NCI-H1092 (cell line): Measurements from ENCODE around the gene MRPL34.
"Not testable (repeated sequence)": the region's sequence is repeated elsewhere in the genome, so short reads cannot be mapped to it uniquely, and the experiment has no call there.

ENCODE experiments used
- DNase-seq: peaks from one replicate; lab custom pipeline; 2025; lab: John Stamatoyannopoulos, UW

Gene MRPL34

DNA sequence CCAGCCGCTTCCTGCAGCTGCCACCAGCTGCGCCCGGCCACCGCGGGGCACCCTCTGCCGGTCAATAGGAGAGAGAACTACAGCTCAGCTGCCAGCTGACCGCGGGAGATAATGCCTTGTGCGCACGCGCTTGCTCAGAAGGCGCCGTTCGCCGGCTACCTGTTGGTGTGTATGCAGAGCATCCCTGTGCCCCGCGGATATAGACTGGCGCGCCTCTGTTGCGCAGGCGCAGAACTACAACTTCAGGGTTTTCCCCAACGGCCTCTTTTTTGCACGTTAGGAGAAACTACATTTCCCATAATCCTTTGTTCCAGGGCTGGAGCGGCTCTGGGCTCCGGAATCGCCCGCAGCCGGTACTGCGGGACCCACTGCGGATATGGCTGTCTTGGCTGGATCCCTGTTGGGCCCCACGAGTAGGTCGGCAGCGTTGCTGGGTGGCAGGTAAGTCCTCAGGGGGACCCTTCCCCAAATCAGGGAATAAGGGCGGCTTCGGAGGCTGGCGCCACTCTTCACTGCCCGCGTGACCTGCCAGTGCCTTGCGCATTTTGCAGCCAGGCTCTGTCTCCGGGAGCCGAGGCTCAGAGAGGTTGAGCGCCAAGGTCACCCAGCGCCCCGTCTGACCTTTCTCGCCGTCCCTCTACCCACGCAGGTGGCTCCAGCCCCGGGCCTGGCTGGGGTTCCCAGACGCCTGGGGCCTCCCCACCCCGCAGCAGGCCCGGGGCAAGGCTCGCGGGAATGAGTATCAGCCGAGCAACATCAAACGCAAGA, at the start of gene MRPL34:
Gene MRPL34, plus strand, starts transcription at position 356 of the 768 bp plus-strand sequence. Its CDS starts 21 bp downstream, at position 377.
- DNase-seq = peak; percentile 98

- no peak for DNase-seq
Measured at GRCh38 chr19:17256130-17256529, 49.5 kb upstream of the MRPL34 start.

DNA sequence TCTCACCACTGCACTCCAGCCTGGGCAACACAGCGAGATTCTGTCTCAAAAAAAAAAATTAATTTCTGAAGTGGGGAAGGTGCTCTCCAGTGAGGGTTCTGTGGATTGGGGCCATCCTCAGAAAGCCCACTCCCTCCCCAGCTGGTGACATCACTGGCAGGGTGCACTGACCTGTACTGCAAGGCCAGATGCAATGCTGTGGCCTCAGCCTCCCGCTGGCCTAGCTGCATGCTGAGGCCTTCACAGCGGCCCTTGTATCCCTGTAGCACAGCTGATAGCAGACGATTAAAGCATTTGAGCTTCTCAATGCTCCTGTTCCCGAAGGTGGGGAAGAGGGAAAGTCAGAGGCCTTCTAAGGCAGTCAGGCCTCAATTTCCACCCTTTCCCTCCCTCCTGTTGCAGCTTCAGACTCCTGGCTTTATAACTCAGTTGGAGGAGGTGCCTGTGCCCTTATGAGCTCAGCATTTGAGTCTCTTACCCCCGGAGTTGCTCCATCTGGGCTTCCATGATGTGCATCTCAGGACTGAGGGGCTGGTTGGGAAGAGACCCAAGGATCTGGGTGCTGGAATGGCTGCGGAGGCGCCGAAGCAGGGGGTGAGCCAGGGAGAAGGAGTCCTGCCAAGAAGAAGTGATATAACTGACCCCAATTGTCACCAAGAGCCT, 46.4 kb upstream of the MRPL34 start:
- DNase-seq = no peak

DNA sequence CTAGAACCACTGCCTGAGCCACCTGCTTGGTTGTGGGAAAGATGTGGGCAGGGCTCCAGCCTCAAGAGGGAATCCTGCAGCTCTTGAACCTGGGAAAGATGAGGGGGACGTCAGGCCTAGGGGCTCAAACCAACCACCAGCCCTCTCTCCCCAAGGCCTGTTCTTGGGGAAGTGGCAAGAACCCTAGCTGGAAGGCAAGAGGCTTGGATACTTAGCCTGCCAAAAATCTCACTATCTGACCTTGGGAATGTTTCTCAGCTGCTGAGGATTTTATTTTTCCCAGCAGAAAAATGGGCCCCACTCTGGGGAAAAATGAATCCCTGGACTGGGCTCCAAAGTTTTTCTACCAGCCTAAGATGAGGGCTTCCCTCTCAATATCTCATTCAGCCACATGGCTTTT, 45.7 kb upstream of the MRPL34 start:
- DNase-seq = no peak

- DNase-seq = peak; percentile 44
Measured at GRCh38 chr19:17260842-17261325, 44.8 kb upstream of the MRPL34 start.

- no peak for DNase-seq
Measured at GRCh38 chr19:17262557-17262956, 43.1 kb upstream of the MRPL34 start.

- DNase-seq = no peak
Measured at GRCh38 chr19:17263712-17264640, 41.7 kb upstream of the MRPL34 start.

GRCh38 chr19:17264641-17264979, 41.1 kb upstream of the MRPL34 start, which contains the start of gene USHBP1:
TSS of gene USHBP1 (minus strand) at chr19:17264745. CDS start at chr19:17264299, 446 bp downstream.
- DNase-seq = no peak

- no peak for DNase-seq
Measured at GRCh38 chr19:17266026-17266425, 39.6 kb upstream of the MRPL34 start.

GRCh38 chr19:17266589-17266974, 39.1 kb upstream of the MRPL34 start:
- DNase-seq = no peak

DNA sequence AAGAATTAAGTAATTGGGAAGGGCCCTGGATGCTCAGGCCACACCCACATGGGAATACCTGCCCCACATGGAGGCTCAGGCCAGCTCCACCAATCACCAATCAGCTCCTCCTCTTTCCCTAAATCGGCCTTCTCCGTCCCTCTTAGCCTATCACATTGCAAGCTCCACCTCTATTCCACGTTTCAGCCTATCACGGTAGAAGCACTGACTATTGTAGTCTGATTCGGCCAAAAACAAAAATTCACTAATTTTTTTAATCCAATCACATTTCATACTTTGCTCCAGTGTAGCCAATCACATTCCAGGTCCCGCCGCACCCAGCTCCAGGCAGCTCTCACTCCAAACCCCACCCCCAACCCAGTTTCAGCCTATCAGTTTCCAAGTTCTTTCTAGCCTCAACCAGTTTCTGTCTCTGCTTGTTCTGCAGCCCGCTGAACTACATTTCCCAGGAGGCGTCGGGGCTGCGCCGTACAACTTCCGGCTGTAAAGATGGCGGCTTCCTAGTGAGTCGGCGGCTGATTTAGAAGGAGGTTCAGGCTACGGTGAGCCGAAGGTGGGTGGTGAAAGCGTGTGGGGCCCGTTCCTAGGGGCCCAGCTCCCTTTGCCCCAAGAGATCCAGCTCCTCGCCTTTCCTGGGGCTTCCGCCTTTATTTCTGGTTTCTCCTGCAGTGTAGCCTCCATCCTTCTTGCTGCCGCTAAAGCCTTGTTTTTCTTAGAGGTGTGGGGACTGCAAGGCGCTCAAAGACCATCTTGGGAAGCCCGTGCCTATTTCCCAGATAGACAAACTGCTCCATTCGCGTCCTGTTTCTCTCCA, 38.5 kb upstream of the MRPL34 start, which contains the start of gene BABAM1:
Gene BABAM1, plus strand, starts transcription at position 469 of the 814 bp plus-strand sequence. CDS start 1,364 bp downstream, outside the sequence.
- DNase-seq = peak; percentile 95

- no peak for DNase-seq
Measured at GRCh38 chr19:17268754-17269153, 36.9 kb upstream of the MRPL34 start.

GRCh38 chr19:17274892-17275291, 30.8 kb upstream of the MRPL34 start:
- DNase-seq = not testable (repeated sequence)

DNA sequence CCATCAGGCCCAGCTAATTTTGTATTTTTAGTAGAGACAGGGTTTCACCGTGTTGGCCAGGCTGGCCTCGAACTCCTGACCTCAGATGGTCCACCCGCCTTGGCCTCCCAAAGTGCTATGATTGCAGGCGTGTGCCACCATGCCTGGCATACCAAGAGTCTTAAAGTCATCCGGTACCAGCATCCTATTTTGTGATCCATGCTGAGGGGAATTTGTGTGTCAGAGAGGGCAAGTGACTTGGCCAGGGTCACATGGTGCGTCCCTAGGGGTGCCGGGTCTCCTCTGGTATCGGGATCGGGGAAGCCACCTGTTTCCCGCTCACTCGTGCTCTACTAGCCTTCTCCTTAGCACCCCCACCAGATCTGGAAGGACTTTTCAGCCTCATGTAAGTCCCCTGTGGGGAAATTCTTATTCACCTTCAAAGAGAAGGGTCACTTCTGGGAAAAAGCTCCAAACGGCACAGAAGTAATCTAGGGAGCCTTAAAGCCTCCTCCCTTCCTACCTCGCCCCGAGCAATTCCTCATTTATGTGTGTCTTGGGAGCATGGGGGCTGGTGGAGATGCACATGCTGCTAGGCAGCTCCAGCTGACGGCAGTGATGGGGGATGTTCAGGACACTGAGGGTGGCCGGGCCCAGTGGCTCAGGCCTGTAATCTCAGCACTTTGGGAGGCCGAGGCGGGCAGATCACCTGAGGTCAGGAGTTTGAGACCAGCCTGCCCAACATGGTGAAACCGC, 30.1 kb upstream of the MRPL34 start:
- DNase-seq = no peak

DNA sequence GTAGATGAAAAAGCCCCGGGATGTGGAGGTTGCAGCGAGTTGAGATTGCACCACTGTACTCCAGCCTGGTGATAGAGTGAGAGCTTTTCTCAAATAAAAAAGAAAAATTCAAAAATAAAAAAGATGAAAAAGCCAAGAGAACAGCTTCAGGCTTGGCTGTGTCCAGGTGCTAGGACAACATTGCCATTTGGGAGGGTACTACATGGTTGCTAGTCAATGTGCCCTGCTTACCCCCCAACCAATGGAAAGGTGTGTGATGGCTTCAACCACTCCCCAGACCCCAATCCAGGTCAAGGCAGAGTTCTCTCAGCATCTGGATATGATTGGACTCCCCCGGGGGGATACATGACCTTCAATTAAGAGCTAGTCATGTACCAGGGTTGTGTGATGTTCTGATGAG, 26.2 kb upstream of the MRPL34 start:
- no peak for DNase-seq

DNA sequence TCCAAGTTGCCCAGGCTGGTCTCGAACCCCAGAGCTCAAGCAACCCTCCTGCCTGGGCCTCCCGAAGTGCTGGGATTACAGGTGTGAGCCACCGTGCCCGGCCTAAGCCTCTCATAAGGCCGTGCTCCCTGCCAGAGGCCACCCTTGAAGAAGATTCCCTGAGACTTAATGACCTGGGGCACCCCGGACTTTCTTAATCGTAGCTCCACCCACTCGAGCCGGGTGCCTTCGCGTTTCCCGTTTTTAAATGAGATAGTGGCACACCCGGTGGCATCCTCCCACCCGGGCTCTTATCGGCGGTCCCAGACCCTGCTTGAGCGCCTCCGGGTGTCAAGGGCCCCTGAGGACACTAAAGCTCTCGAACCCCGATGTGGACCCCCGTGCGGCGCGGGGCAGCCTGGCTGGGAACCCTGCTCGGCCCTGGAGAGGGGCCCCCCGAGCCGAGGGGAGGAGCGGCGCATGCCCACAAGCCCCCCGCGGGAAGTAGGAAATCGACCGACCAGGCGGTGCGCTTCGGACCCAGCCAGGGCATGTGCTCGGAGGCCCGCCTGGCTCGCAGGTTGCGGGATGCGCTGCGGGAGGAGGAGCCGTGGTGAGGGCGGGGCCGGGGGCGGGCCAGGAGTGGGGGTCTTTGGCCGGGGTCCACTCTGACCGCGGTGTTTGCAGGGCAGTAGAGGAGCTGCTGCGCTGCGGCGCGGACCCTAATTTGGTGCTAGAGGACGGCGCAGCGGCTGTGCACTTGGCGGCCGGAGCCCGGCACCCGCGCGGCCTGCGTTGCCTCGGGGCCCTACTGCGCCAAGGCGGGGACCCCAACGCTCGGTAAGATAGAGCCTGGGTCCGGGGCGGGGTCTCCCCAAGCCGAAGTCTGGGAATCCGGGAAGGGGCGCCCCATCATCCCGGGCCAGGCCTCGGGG, 24.0 kb upstream of the MRPL34 start, which contains the start of gene ANKLE1:
Gene ANKLE1, plus strand, starts transcription at position 511 of the 914 bp plus-strand sequence. Its CDS starts 20 bp downstream, at position 531.
- DNase-seq = no peak

- peak; percentile 75 for DNase-seq
Measured at GRCh38 chr19:17282488-17283125, 23.1 kb upstream of the MRPL34 start.

DNA sequence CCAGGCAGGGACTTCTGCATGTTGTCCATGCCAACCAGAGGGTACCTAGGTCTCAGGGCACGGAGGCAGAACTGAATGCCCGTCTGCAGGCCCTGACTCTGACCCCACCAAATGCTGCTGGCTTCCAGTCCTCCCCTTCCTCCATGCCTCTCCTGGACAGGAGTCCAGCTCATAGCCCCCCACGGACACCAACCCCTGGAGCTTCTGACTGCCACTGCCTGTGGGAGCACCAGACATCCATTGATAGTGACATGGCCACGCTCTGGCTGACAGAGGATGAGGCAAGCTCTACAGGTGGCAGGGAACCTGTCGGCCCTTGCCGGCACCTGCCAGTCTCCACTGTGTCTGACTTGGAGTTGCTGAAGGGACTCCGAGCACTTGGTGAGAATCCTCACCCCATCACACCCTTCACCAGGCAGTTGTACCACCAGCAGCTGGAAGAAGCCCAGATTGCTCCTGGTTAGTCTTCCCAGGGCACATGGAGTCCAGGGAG, 22.1 kb upstream of the MRPL34 start:
- DNase-seq = no peak
